ENCODE data around the gene MRAP.

The MRAP gene

DNA sequence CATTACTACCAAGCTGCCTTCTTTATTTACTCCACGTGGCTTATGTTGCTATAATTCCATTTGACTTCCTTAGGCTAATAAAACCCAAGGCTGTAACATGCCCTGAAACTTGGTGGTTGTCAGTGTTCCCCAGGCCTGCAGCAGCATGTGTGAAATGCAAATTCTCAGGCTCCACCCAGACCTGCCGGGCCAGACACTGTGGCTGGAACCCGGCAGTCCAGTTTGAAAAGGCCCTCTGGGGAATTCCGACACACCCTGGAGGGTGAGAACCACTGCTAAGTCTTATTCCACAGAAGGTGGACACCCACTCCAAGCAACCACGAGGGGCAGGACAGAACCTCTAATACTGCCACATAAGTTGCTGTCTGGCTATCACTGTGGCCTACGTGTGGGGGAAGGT, 52.8 kb downstream of the MRAP start:
- DNase-seq (ENCODE audit: low read depth), result no peak
- no peak for TF ChIP-seq CTCF (IDR thresholded peaks at IDR 0.05; ENCODE audit: low read depth, low read length, missing control alignments)
- H3K4me3 ChIP-seq (ENCODE audit: low read depth, low read length), result no peak overlapping the region

GRCh38 chr21:32352526-32352925, 53.9 kb downstream of the MRAP start:
- DNase-seq (ENCODE audit: low read depth), result no peak
- H3K4me3 ChIP-seq (ENCODE audit: low read depth, low read length), result no peak overlapping the region
- no peak for TF ChIP-seq CTCF (IDR thresholded peaks at IDR 0.05; ENCODE audit: low read depth, low read length, missing control alignments)

- DNase-seq (ENCODE audit: low read depth), result no peak
- no peak for TF ChIP-seq CTCF (IDR thresholded peaks at IDR 0.05; ENCODE audit: low read depth, low read length, missing control alignments)
Measured at GRCh38 chr21:32353002-32353711, 54.5 kb downstream of the MRAP start.

GRCh38 chr21:32356874-32357395, 58.3 kb downstream of the MRAP start:
- TF ChIP-seq CTCF (IDR thresholded peaks at IDR 0.05; ENCODE audit: low read depth, low read length, missing control alignments), result no peak
- no peak overlapping the region for H3K4me3 ChIP-seq (ENCODE audit: low read depth, low read length)
- no peak for DNase-seq (ENCODE audit: low read depth)

More at GRCh38 chr21:32353002-32353711, 54.5 kb downstream of the MRAP start:
- no peak overlapping the region for H3K4me3 ChIP-seq (ENCODE audit: low read depth, low read length)

- peak; percentile 11 for TF ChIP-seq CTCF (IDR thresholded peaks at IDR 0.05; ENCODE audit: low read depth, low read length, missing control alignments)
- no peak for DNase-seq (ENCODE audit: low read depth)
- no peak overlapping the region for H3K4me3 ChIP-seq (ENCODE audit: low read depth, low read length)
Measured at GRCh38 chr21:32359719-32360260, 61.1 kb downstream of the MRAP start.

DNA sequence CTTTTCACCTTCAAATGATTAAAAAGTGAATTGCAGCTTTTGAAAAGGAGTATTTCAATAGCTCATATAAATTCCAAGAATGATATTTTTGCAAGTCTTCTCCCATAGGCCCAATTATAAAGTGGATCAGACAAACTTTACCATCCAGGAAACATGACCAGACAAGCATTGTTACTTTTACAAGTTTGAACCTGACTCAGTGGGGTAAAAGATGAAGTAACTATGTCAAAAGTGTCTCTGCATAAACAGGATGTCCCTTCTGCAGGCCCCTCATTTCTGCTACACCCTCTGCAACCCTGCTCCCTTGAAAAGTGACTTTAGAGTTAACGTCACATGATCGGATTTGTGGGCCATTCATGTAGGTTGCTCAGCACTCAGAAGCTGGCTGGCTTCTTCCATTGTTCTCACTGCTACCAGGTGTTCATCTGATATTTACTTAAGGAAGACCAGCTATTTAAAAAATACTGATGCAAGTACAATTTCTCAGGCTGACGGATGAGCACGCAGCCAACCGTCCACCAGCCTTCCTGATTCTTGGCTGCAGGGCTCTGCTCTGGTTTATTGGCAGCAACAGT, 61.8 kb downstream of the MRAP start:
- no peak for TF ChIP-seq CTCF (IDR thresholded peaks at IDR 0.05; ENCODE audit: low read depth, low read length, missing control alignments)

More for the DNA sequence above, 61.8 kb downstream of the MRAP start:
- no peak overlapping the region for H3K4me3 ChIP-seq (ENCODE audit: low read depth, low read length)
- DNase-seq (ENCODE audit: low read depth), result no peak

Data from GM12864 (cell line).